GM12873 (cell line): ENCODE data around the gene PPA2.

Source experiments
- TF ChIP-seq, protein P1 (sequence below): IDR thresholded peaks from 2 replicates; pipeline ENCODE4 v1.5.1; 2012; ENCODE audit warnings: low read depth, mild to moderate bottlenecking, moderate library complexity, low read length, control low read depth; ENCODE audit not compliant: insufficient read depth; ENCODE audit errors: missing control alignments

PPA2 gene

DNA sequence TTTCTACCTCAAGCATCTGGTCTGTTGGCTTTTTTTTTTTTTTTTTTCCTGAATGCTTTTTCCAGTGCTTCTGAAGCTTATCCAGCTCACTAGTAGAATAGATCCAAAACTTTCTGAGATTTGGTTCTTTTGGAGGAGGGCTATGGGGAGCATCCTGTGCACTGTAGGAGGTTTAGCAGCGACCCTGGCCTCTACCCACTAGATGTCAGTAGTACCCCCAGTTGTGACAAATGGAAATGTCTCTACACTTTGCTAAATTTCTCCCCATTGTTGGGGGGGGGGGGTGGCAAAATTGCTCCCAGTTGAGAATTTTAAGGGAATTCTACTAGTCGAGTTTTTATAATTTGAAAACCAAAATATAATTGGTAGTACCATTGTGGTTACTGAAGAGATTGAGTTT is 23.0 kb upstream of the PPA2 start:
- TF ChIP-seq, protein P1, sequence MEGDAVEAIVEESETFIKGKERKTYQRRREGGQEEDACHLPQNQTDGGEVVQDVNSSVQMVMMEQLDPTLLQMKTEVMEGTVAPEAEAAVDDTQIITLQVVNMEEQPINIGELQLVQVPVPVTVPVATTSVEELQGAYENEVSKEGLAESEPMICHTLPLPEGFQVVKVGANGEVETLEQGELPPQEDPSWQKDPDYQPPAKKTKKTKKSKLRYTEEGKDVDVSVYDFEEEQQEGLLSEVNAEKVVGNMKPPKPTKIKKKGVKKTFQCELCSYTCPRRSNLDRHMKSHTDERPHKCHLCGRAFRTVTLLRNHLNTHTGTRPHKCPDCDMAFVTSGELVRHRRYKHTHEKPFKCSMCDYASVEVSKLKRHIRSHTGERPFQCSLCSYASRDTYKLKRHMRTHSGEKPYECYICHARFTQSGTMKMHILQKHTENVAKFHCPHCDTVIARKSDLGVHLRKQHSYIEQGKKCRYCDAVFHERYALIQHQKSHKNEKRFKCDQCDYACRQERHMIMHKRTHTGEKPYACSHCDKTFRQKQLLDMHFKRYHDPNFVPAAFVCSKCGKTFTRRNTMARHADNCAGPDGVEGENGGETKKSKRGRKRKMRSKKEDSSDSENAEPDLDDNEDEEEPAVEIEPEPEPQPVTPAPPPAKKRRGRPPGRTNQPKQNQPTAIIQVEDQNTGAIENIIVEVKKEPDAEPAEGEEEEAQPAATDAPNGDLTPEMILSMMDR: peak; percentile 48

DNA sequence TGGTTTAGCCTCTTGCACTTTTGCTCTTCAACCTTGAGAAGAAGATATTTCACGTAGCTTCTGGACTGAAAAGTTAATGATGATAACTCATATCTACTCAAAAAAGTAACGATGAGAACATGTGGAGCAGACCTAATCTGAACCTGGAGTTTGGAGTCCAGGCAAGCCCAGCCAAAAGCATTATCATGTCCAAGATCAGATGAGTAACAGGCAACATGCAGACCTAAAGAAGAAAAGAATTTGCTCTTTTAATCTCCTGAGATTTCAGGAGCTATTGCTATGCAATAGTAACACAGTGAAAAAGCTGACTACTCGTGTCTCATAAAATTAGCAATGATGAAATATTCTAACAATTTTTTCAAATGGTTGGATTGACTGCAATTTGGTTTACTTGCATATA is 21.8 kb upstream of the PPA2 start:
- TF ChIP-seq, protein P1: no peak

DNA sequence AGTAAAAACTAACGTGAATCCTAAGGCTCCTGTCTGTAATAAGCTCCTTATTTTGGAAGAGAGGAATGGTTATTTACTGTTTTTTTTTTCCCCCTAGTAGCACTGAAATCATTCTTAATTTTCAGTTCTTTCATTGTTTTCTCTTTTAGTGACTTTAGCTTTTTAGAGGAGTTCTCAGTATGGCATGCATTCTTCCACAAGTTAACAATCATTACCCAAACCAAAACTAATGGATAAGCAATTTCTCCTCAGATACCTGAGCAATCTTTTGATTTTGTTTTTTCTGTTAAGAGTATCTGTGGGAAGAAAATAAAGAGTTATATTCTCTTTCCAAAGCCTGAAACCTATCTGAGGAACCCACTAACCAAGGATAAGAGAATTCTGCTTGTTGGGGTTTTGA is 16.7 kb upstream of the PPA2 start:
- TF ChIP-seq, protein P1: no peak

DNA sequence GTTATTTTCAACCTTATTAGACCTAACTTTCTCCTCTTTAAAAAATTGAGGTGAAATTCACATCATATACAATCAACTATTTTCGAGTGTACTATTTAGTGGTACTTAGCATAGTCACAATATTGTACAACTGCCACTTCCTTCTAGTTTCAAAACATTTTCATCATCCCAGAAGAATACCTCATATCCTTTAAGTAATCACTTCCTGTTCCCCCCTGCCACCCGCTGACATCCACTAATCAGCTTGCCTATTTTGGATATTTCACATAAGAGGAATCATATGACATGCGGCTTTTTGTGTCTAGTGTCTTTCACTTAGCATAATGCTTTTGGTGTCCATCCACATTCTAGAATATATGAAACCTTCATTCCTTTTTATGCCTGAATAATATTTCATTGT is 10.0 kb upstream of the PPA2 start:
- TF ChIP-seq, protein P1: no peak

DNA sequence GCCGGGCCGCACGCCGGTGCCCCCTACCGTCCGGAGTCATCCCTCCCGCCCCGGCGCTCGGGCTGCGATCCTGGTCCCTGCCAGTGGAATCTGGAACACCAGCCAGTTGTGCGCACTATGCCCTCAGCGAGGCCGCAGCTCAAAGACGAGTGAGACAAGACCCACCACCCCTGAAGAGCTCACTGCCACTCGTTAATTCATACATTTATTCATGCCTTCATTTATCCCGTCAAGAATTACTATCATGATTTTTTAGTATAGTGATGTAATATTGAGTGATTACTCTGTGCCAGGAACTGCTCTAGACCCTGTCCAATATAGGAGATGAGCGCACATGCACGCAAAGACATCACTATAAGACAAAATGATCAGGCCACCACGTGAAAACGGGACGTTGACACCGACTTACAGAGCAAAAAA is 247 bp upstream of the PPA2 start:
- TF ChIP-seq, protein P1: peak; percentile 94

DNA sequence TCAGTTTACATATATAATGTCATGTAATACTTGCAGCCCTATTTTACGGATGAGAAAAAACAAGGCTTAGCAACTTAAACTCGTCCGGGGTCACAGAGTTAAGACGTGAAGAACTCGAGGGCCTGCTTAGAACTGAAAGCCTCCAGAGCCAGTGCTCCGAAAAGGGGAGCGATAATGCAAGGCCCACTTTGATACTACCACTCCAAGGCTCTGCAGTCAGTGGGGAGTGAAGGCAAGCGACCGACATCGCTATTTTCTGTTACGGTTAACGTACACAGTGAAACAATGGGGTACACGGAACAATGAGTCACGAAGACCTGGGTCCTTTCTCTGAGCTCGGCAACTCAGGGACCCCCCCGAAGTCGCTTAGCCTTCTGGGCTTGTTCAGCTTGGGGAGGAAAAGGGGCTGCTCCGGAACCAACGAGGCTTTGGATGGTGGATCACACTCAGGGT is 965 bp downstream of the PPA2 start:
- TF ChIP-seq, protein P1: no peak

DNA sequence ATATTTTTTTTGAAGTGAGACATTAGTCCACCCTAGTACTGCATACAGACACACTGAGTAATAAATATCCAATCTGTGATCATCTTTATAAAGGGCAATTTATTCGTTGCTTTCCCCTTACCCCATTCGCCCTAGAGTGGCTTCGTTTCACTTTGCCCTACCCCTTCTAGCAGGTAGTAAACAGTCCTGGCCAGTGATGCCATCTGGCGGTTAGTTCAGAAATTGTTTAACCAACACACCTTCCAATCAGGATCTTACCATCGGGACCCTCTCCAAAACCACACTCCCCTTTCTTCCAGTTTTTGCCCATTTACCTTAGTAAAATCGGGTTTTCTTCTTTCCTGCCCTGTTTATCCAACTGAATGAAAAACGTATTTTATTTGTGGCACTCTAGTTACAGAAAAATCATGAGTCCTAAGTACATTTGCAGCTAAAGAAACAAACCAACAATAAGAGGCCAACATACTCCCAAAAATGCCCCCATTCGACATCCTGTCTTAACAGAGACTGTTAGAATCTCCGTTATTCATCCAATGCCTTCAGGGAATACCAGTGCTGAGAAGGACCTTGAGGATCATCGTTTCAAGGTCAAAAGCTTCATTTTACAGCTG is 2.2 kb downstream of the PPA2 start:
- TF ChIP-seq, protein P1: peak; percentile 78
